Measurements from ENCODE around the gene GFI1B.

GFI1B gene

DNA sequence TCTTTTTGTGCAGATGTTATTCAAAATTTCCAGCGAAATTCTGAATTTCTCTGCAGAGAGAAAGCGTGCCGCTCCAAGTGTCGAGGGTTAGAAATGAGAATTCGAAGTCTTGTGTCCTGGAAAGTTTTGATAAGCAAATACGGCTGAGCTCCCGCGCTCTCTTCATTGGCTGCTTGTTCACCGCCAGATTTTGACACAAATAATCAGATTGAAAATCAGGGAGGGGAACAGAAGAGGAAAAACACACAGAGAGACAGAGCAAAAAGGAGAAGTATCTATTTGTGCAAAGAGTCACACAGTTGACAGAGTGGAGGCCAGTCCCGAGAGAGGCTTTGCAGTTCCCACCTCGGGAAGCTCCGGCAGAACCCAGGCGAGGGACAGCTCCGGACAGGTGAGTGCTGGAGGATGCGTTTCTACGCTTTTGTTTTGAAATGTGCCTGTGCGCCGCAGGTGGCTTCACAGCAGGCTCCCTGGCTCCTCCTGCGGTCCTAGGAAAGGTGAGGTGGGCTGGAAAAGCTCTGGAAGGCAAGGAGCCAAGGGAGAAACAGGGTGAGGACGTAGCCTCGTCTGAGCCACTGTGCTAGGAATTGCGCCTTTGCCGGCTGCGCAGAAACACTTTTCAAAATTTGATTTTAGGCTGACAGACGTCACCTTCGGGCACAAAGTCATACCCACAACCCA, at the start of gene GFI1B:
TSS of gene GFI1B (plus strand) at position 244 of the 681 bp plus-strand sequence. CDS start 7,985 bp downstream, outside the sequence.
- H3K4me3 ChIP-seq (ENCODE audit: low read depth in 1 of 5, low read length in 5 of 5), result no peak within 1 kb of the TSS
- H3K36me3 ChIP-seq (ENCODE audit: control insufficient read depth in 5 of 5, insufficient read depth in 5 of 5, low read length in 5 of 5), result no peaks in the 10 kb centered on the region
- no peaks in the 10 kb centered on the region for H3K9me3 ChIP-seq (ENCODE audit: control insufficient read depth in 5 of 5, low read length in 5 of 5)
- peaks cover 0 to 27% (median 20%) of the 10 kb centered on the region in 5 donors for H3K4me1 ChIP-seq (ENCODE audit: control insufficient read depth in 5 of 5, insufficient read depth in 5 of 5, low read length in 5 of 5)
- no peak within 1 kb of the TSS for H3K27ac ChIP-seq (ENCODE audit: low read depth, low read length)
- H3K9ac ChIP-seq (ENCODE audit: low read length in 5 of 5), result no peak within 1 kb of the TSS
- H3K27me3 ChIP-seq (ENCODE audit: control insufficient read depth in 5 of 5, insufficient read depth in 4 of 5, low read length in 5 of 5), result peaks cover 3 to 15% (median 10%) of the 10 kb centered on the region in 5 donors

DNA sequence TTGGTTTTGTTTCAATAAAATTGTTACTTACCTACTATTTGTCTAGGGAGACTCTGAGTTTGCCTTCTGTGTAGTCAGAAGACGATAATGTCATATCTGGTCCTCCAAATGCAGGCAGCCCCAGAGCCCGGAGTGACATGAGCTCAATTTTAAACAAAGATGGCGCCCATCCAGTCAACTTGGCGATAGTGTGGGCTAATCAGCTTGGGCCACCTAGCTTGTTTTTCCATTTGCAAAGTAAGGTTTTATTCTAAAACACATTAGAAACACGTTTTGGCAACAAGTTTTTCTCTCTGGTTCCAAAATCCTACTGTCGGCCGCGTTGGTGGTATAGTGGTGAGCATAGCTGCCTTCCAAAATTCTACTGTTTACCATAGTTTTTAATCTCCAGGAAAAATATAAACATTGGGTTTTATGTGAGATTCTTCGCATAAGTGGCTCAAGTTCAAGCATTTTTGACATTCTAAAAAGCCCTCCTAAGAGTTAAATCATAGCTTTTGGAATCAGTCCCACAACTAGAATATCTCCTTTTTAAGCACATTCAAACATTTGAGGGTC, 47.2 kb upstream of the GFI1B start:
- no peaks in the 10 kb centered on the region for H3K27me3 ChIP-seq (ENCODE audit: control insufficient read depth in 5 of 5, insufficient read depth in 4 of 5, low read length in 5 of 5)
- no peaks in the 10 kb centered on the region for H3K4me1 ChIP-seq (ENCODE audit: control insufficient read depth in 5 of 5, insufficient read depth in 5 of 5, low read length in 5 of 5)
- no peak overlapping the region for H3K9ac ChIP-seq (ENCODE audit: low read length in 5 of 5)
- peaks cover 25 to 66% (median 35%) of the 10 kb centered on the region in 5 donors for H3K36me3 ChIP-seq (ENCODE audit: control insufficient read depth in 5 of 5, insufficient read depth in 5 of 5, low read length in 5 of 5)
- H3K9me3 ChIP-seq (ENCODE audit: control insufficient read depth in 5 of 5, low read length in 5 of 5), result no peaks in the 10 kb centered on the region
- no peak overlapping the region for H3K27ac ChIP-seq (ENCODE audit: low read depth, low read length)
- H3K4me3 ChIP-seq (ENCODE audit: low read depth in 1 of 5, low read length in 5 of 5), result no peak overlapping the region

DNA sequence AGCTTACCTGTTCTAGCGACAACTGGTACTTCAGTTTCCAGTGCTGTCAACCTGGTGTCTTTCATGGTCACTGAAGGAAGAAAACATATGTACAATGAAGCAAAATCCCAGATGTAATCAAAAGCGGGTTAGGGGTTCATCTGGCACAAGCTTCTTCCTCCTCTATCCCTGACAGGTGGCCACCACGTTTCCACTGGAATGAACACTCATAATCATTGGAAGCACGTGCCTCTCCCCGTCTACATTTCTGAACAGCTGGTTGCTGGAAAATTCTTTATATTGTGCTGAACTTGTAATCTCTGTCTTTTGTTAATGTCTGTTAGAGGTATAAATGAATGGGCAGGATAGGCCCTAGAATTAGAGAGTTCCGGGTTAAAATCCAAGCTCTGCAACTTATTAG, 43.5 kb upstream of the GFI1B start:
- no peak overlapping the region for H3K4me3 ChIP-seq (ENCODE audit: low read depth in 1 of 5, low read length in 5 of 5)
- no peak overlapping the region for H3K27ac ChIP-seq (ENCODE audit: low read depth, low read length)
- no peak overlapping the region for H3K9ac ChIP-seq (ENCODE audit: low read length in 5 of 5)
- H3K27me3 ChIP-seq (ENCODE audit: control insufficient read depth in 5 of 5, insufficient read depth in 4 of 5, low read length in 5 of 5), result no peaks in the 10 kb centered on the region
- peaks cover 6 to 29% (median 12%) of the 10 kb centered on the region in 5 donors for H3K36me3 ChIP-seq (ENCODE audit: control insufficient read depth in 5 of 5, insufficient read depth in 5 of 5, low read length in 5 of 5)
- no peaks in the 10 kb centered on the region for H3K4me1 ChIP-seq (ENCODE audit: control insufficient read depth in 5 of 5, insufficient read depth in 5 of 5, low read length in 5 of 5)
- H3K9me3 ChIP-seq (ENCODE audit: control insufficient read depth in 5 of 5, low read length in 5 of 5), result no peaks in the 10 kb centered on the region

DNA sequence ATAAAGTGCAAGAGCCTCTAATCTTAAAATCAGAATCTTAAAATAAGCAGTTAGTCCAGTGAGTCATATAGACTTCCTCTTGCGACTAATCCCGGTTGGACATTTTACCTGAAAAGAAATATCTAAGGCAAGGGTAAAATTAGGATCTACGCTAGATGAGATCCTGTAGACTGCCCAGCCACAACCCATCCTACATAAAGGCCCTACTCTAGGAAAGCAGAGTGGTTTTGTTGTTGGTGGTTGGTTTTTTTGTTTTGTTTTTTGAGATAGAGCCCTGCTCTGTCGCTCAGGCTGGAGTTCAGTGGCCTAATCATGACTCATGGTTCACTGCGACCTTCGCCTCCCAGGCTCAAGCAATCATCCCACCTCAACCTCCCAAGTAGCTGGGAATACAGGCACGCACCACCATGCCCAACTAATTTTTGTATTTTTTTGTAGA, 41.0 kb upstream of the GFI1B start:
- no peak overlapping the region for H3K4me3 ChIP-seq (ENCODE audit: low read depth in 1 of 5, low read length in 5 of 5)
- H3K4me1 ChIP-seq (ENCODE audit: control insufficient read depth in 5 of 5, insufficient read depth in 5 of 5, low read length in 5 of 5), result peaks cover 0 to 5% (median 3%) of the 10 kb centered on the region in 5 donors
- no peaks in the 10 kb centered on the region for H3K27me3 ChIP-seq (ENCODE audit: control insufficient read depth in 5 of 5, insufficient read depth in 4 of 5, low read length in 5 of 5)
- H3K9me3 ChIP-seq (ENCODE audit: control insufficient read depth in 5 of 5, low read length in 5 of 5), result no peaks in the 10 kb centered on the region
- peaks cover 2 to 14% (median 12%) of the 10 kb centered on the region in 5 donors for H3K36me3 ChIP-seq (ENCODE audit: control insufficient read depth in 5 of 5, insufficient read depth in 5 of 5, low read length in 5 of 5)
- H3K9ac ChIP-seq (ENCODE audit: low read length in 5 of 5), result no peak overlapping the region
- no peak overlapping the region for H3K27ac ChIP-seq (ENCODE audit: low read depth, low read length)

DNA sequence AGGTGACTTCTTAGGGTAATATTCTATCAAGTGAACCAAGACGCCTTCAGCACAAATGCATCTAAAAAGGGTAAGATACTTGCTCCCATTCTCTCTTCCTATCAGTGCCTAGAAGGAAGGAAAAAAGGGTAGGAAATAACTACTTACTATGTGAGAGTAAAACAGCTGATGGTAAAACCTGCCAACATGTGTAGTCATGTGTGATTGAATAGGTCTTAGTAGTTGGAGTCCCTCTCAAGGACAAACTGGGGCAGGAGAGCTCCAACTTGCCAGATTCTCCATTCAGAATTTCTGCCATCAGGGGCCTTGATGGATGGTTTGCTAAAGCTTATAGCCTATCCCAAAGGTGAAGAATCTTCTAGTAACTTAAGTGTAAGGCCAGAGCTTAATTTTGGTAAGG, 39.3 kb upstream of the GFI1B start:
- H3K9me3 ChIP-seq (ENCODE audit: control insufficient read depth in 5 of 5, low read length in 5 of 5), result no peaks in the 10 kb centered on the region
- H3K27ac ChIP-seq (ENCODE audit: low read depth, low read length), result no peak overlapping the region
- H3K36me3 ChIP-seq (ENCODE audit: control insufficient read depth in 5 of 5, insufficient read depth in 5 of 5, low read length in 5 of 5), result peaks cover 2 to 11% (median 6%) of the 10 kb centered on the region in 5 donors
- no peaks in the 10 kb centered on the region for H3K27me3 ChIP-seq (ENCODE audit: control insufficient read depth in 5 of 5, insufficient read depth in 4 of 5, low read length in 5 of 5)
- peaks cover 0 to 20% (median 20%) of the 10 kb centered on the region in 5 donors for H3K4me1 ChIP-seq (ENCODE audit: control insufficient read depth in 5 of 5, insufficient read depth in 5 of 5, low read length in 5 of 5)
- H3K4me3 ChIP-seq (ENCODE audit: low read depth in 1 of 5, low read length in 5 of 5), result no peak overlapping the region
- H3K9ac ChIP-seq (ENCODE audit: low read length in 5 of 5), result no peak overlapping the region

DNA sequence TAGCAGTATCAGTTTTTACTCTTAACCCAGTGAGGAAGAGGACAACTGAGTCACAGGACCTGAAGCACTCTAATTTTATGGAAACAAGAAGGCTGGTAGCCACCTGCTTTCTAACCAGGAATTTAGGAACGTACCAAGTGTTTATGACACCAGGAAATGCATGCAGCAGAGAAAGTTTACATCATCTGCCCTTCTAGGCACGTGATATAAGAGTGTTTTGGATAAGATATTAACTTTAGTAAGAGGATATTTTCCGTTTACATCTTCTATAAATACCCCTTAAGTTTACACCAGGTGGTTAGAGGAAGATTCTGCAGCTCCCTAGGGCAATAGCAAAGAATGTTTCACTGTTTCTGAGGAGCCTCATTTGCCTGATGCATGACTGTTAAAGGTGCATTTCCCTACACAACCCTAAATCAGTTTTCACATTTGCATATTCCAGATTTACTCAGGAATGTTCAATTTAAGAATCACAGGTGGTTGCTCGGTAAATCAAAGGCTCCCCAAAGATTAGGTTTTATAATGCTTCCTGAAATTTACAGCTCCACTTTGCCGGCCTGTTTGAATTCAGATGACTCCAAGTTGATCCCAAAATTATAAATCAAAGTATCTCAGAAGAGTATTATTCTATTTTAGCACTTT, 35.8 kb upstream of the GFI1B start:
- Histone ChIP-seq H3K9me3 (ENCODE audit: control insufficient read depth in 5 of 5, low read length in 5 of 5) (no peaks in the 10 kb centered on the region), H3K27ac (ENCODE audit: low read depth, low read length) (no peak overlapping the region), H3K36me3 (ENCODE audit: control insufficient read depth in 5 of 5, insufficient read depth in 5 of 5, low read length in 5 of 5) (peaks cover 0 to 4% (median 0%) of the 10 kb centered on the region in 5 donors), H3K27me3 (ENCODE audit: control insufficient read depth in 5 of 5, insufficient read depth in 4 of 5, low read length in 5 of 5) (no peaks in the 10 kb centered on the region), H3K9ac (ENCODE audit: low read length in 5 of 5) (no peak overlapping the region), H3K4me1 (ENCODE audit: control insufficient read depth in 5 of 5, insufficient read depth in 5 of 5, low read length in 5 of 5) (peaks cover 3 to 26% (median 25%) of the 10 kb centered on the region in 5 donors), H3K4me3 (ENCODE audit: low read depth in 1 of 5, low read length in 5 of 5) (no peak overlapping the region)

DNA sequence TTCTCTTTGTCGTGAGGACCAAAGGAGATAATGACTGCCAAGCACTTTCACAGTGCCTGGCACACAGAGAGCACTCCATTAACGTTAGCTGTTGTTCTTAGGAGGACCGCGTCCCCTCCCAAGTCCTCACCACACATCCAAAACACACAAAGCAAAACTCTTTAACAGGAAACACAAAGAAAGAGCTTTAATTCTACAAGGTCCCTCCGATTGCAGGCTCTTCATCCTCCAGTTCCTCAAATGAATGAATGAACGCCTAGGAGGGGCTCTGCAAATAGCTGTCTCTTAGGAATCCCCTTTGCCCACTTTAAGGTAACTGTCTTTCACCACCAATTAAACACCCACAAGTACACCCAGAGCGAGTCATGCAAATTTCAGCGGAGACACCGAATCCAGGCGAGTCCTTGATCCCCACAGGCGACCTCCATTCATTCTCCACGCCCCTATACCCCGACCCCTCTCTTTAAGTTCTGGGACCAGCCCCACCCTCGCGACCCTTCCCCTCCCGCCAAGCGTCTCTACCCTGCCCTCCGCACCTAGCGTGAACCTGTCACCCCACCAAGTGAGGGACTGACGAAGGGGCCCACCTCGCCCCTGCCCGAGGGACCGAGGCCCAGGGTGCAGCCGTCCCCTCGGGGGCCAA, 34.7 kb upstream of the GFI1B start:
- peaks cover 0 to 2% (median 0%) of the 10 kb centered on the region in 5 donors for H3K36me3 ChIP-seq (ENCODE audit: control insufficient read depth in 5 of 5, insufficient read depth in 5 of 5, low read length in 5 of 5)
- H3K27me3 ChIP-seq (ENCODE audit: control insufficient read depth in 5 of 5, insufficient read depth in 4 of 5, low read length in 5 of 5), result no peaks in the 10 kb centered on the region
- H3K9ac ChIP-seq (ENCODE audit: low read length in 5 of 5), result peak overlapping the region; percentile 73 to 100 (median 99)
- peak overlapping the region; percentile 87 to 97 (median 90) for H3K4me3 ChIP-seq (ENCODE audit: low read depth in 1 of 5, low read length in 5 of 5)
- H3K27ac ChIP-seq (ENCODE audit: low read depth, low read length), result peak overlapping the region; percentile 96
- H3K4me1 ChIP-seq (ENCODE audit: control insufficient read depth in 5 of 5, insufficient read depth in 5 of 5, low read length in 5 of 5), result peaks cover 3 to 26% (median 25%) of the 10 kb centered on the region in 5 donors
- no peaks in the 10 kb centered on the region for H3K9me3 ChIP-seq (ENCODE audit: control insufficient read depth in 5 of 5, low read length in 5 of 5)

DNA sequence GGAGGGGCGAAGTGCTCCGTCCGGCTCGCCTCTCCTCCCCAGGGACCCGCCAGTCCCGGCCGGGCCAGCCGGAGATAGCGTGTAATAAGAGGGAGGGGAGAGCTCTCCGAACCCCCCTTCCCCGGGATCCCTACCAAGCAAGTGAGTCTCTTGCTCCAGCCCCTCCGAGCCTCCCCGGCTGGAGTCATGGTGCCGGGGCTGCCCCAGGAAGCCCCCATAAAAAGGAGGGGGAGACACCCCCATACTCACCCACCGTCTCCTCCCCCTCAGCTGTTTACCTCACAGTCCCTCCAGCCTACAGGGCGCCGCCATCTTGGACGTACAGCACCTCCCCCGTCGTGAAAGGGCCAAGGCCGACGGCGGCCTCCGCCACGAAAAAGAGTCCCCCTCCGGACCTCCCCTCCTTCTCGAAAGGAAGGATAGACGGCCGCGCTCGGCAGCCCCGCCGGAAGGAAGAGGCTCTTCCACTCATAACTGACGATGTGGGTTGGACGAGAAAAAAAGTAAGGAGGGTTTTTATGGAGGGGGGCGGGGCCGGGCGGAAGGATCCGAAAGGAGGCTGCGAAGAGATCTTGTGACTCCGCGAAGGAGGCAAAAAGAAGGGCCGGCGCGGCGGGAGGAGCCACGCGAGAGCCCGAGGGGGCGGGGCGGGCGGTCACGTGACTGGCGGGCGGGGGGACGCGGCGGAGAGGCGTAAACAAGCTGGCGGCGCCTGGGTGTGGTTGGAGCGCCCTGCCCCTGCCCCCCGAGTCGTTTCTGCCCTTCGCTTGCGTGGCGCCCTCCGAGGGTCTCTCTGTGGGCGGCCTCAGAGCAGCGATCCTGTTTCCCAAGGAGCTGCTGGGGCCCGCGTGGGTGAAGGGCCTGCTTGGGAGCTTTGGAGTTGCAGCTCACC, 34.0 kb upstream of the GFI1B start, which contains the start of gene TSC1:
TSS of gene TSC1 (minus strand) at position 323 of the 892 bp plus-strand sequence. CDS start 15,744 bp downstream, outside the sequence.
- no peaks in the 10 kb centered on the region for H3K9me3 ChIP-seq (ENCODE audit: control insufficient read depth in 5 of 5, low read length in 5 of 5)
- peaks cover 3 to 26% (median 25%) of the 10 kb centered on the region in 5 donors for H3K4me1 ChIP-seq (ENCODE audit: control insufficient read depth in 5 of 5, insufficient read depth in 5 of 5, low read length in 5 of 5)
- no peaks in the 10 kb centered on the region for H3K27me3 ChIP-seq (ENCODE audit: control insufficient read depth in 5 of 5, insufficient read depth in 4 of 5, low read length in 5 of 5)
- peak within 1 kb of the TSS; percentile 87 to 97 (median 90) for H3K4me3 ChIP-seq (ENCODE audit: low read depth in 1 of 5, low read length in 5 of 5)
- H3K27ac ChIP-seq (ENCODE audit: low read depth, low read length), result peak within 1 kb of the TSS; percentile 96
- peak within 1 kb of the TSS; percentile 73 to 100 (median 99) for H3K9ac ChIP-seq (ENCODE audit: low read length in 5 of 5)
- H3K36me3 ChIP-seq (ENCODE audit: control insufficient read depth in 5 of 5, insufficient read depth in 5 of 5, low read length in 5 of 5), result no peaks in the 10 kb centered on the region
